Posterior vena cava (tissue), 2 donors: ENCODE results near the gene ARSG. TPM values are rescaled to one million over a fixed set of nuclear protein-coding genes. Genes with fewer than 3 reads are reported as not detected.
"Not testable (repeated sequence)": the region's sequence is repeated elsewhere in the genome, so short reads cannot be mapped to it uniquely, and the experiment has no call there.

ENCODE experiments used
- DNase-seq: peaks from one replicate; pipeline ENCODE4 v3.0.0-alpha.2; 2020; ENCODE audit warnings: low spot score
- intact Hi-C, 2 donors: fragments of 100-400 bp; cut with DNase I; formaldehyde crosslinking; loops; one replicate each; pipeline versions ENCODE4 v1.14.1 to v1.14.2; 2022 to 2023
- total RNA-seq, 2 donors: library from RNA; stranded (reverse); fragmentation: NEBNext Ultra II Directional; extraction: Animal tissue kit (Norgen Biotek cat#: 25700); gene quantifications; one replicate each; pipeline ENCODE4 v1.2.1, GENCODE V29; 2021
- donor health status: DM: yes; HTN: yes; CAD: no.
- donor health status: DM: yes; HTN: yes; CAD: no.

Gene ARSG
- total RNA-seq, 2 donors from 2014 or later = 5.7 to 7.5 TPM

GRCh38 chr17:68265833-68266232 lies 25.5 kb upstream of the ARSG start:
- intact Hi-C loops = loop anchor here in 1 of 2 donors (10.0 kb wide), 1 partner anchor 169 kb away; no protein-coding TSS in a partner anchor
- not testable (repeated sequence) for DNase-seq

- intact Hi-C loops = no loop called here
- no peak for DNase-seq
Observed at GRCh38 chr17:68273722-68274121, 17.6 kb upstream of the ARSG start.

- DNase-seq, intact Hi-C loops: not testable (repeated sequence)
Observed at GRCh38 chr17:68276339-68276738, 15.0 kb upstream of the ARSG start.

- DNase-seq = no peak
- intact Hi-C loops = no loop called here
Observed at GRCh38 chr17:68277807-68278206, 13.5 kb upstream of the ARSG start.

- DNase-seq, intact Hi-C loops: not testable (repeated sequence)
Observed at GRCh38 chr17:68281965-68282364, 9.3 kb upstream of the ARSG start.

- intact Hi-C loops = no loop called here
- no peak for DNase-seq
Observed at GRCh38 chr17:68288375-68288774, 2.9 kb upstream of the ARSG start.

- intact Hi-C loops = no loop called here
- DNase-seq = no peak
Observed at GRCh38 chr17:68288804-68289203, 2.5 kb upstream of the ARSG start.

GRCh38 chr17:68289473-68289872 lies 1.8 kb upstream of the ARSG start:
- intact Hi-C loops = no loop called here
- no peak for DNase-seq

GRCh38 chr17:68289936-68290267 lies 1.4 kb upstream of the ARSG start:
- no peak for DNase-seq
- intact Hi-C loops = no loop called here

GRCh38 chr17:68290268-68290954 lies 884 bp upstream of the ARSG start:
- intact Hi-C loops = no loop called here
- DNase-seq = peak; percentile 86

GRCh38 chr17:68291836-68292688 lies 767 bp downstream of the ARSG start:
- intact Hi-C loops = no loop called here
- peak; percentile 97 for DNase-seq

GRCh38 chr17:68292689-68293040 lies 1.4 kb downstream of the ARSG start:
- intact Hi-C loops = no loop called here
- no peak for DNase-seq

- intact Hi-C loops = no loop called here
- DNase-seq = no peak
Observed at GRCh38 chr17:68293490-68294195, 2.3 kb downstream of the ARSG start.

- no peak for DNase-seq
- intact Hi-C loops = no loop called here
Observed at GRCh38 chr17:68294196-68294555, 2.9 kb downstream of the ARSG start.

- intact Hi-C loops = no loop called here
- DNase-seq = no peak
Observed at GRCh38 chr17:68294617-68295016, 3.3 kb downstream of the ARSG start.

- DNase-seq = no peak
- intact Hi-C loops = no loop called here
Observed at GRCh38 chr17:68295086-68295485, 3.8 kb downstream of the ARSG start.

GRCh38 chr17:68296217-68297191 lies 5.2 kb downstream of the ARSG start:
- DNase-seq = no peak
- intact Hi-C loops = no loop called here

- DNase-seq = no peak
- intact Hi-C loops = no loop called here
Observed at GRCh38 chr17:68297195-68297594, 5.9 kb downstream of the ARSG start.

GRCh38 chr17:68298601-68299000 lies 7.3 kb downstream of the ARSG start:
- intact Hi-C loops = no loop called here
- no peak for DNase-seq
